ENCODE results near the gene LIM2. TPM values are rescaled to one million over a fixed set of nuclear protein-coding genes. Genes with fewer than 3 reads are reported as not detected.

The LIM2 gene
- total and polyA plus RNA-seq, 11 donors, result not detected

DNA sequence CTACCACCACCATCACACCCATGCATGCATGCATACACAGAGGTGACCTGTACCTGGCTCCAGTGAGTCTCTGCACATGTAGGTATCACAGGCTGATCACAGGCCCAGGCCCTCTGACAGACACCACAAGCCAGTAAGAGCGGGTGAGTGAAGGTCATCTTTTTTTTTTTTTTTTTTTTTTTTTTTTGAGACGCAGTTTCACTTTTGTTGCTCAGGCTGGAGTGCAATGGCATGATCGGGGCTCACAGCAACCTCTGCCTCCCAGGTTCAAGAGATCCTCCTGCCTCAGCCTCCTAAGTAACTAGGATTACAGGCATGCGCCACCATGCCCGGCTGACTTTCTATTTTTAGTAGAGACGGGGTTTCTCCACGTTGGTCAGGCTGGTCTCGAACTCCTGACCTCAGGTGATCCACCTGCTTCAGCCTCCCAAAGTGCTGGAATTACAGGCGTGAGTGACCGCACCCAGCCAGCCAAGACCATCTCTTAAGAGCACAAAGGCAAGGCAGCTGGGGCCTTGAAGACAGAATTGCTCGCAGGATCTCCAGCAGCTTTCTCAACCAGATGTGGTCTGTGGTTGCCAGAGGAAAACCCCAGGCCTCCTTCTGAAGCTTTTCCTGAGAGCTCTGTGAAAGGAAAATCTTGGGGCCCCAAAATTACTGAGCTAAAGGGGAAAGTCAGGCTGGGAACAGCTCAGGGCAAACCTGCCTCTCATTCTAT, 12.1 kb downstream of the LIM2 start:
- Histone ChIP-seq H3K36me3 (no peaks in the 10 kb centered on the region), H3K4me1 (peaks cover 0 to 24% (median 0%) of the 10 kb centered on the region in 12 donors), H3K9me3 (no peaks in the 10 kb centered on the region), H3K27me3 (no peaks in the 10 kb centered on the region), H3K4me3 (no peak overlapping the region), H3K27ac (no peak overlapping the region)
- intact Hi-C loops (cut with DNase I), result no loop called here
- ATAC-seq (no peak), DNase-seq (peak in 1 of 5 donors; percentile 24)
- no peak for TF ChIP-seq POLR2A (IDR thresholded peaks at IDR 0.05)
- TF ChIP-seq, protein P1, sequence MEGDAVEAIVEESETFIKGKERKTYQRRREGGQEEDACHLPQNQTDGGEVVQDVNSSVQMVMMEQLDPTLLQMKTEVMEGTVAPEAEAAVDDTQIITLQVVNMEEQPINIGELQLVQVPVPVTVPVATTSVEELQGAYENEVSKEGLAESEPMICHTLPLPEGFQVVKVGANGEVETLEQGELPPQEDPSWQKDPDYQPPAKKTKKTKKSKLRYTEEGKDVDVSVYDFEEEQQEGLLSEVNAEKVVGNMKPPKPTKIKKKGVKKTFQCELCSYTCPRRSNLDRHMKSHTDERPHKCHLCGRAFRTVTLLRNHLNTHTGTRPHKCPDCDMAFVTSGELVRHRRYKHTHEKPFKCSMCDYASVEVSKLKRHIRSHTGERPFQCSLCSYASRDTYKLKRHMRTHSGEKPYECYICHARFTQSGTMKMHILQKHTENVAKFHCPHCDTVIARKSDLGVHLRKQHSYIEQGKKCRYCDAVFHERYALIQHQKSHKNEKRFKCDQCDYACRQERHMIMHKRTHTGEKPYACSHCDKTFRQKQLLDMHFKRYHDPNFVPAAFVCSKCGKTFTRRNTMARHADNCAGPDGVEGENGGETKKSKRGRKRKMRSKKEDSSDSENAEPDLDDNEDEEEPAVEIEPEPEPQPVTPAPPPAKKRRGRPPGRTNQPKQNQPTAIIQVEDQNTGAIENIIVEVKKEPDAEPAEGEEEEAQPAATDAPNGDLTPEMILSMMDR (IDR thresholded peaks at IDR 0.05), result no peak
- 71 to 79% (median 77%) methylated on average over 10 to 11 of the region's 11 CpGs for WGBS, 4 donors

- H3K4me1 ChIP-seq, result peaks cover 0 to 30% (median 2%) of the 10 kb centered on the region in 12 donors
- no peak for DNase-seq
- no peaks in the 10 kb centered on the region for H3K9me3 ChIP-seq
- TF ChIP-seq POLR2A (IDR thresholded peaks at IDR 0.05), result no peak
- TF ChIP-seq, protein P1 (IDR thresholded peaks at IDR 0.05), result no peak
- H3K4me3 ChIP-seq, result peak within 1 kb of the TSS in 2 of 12 donors; percentile 10 to 50
- H3K36me3 ChIP-seq, result no peaks in the 10 kb centered on the region
- H3K27me3 ChIP-seq, result no peaks in the 10 kb centered on the region
- no peak for ATAC-seq
- H3K27ac ChIP-seq, result peak within 1 kb of the TSS in 1 of 12 donors; percentile 83
- intact Hi-C loops (cut with DNase I), result no loop called here
- WGBS, 4 donors, result 40 to 58% (median 49%) methylated on average over 9 of the region's 9 CpGs
Measured at GRCh38 chr19:51372649-51373504, 14.9 kb downstream of the LIM2 start, which contains the start of gene NKG7. TSS of gene NKG7 (minus strand) at chr19:51372654. CDS start at chr19:51372535, 119 bp downstream.

GRCh38 chr19:51372021-51372648, 15.6 kb downstream of the LIM2 start:
- Histone ChIP-seq H3K4me1 (peaks cover 0 to 30% (median 3%) of the 10 kb centered on the region in 12 donors), H3K4me3 (peak overlapping the region in 2 of 12 donors; percentile 10 to 50), H3K36me3 (no peaks in the 10 kb centered on the region), H3K9me3 (no peaks in the 10 kb centered on the region), H3K27ac (peak overlapping the region in 1 of 12 donors; percentile 83), H3K27me3 (no peaks in the 10 kb centered on the region)
- no peak for TF ChIP-seq POLR2A (IDR thresholded peaks at IDR 0.05)
- TF ChIP-seq, protein P1 (IDR thresholded peaks at IDR 0.05), result no peak
- 83 to 88% (median 86%) methylated on average over 16 to 18 of the region's 18 CpGs for WGBS, 4 donors
- ATAC-seq, result no peak
- no peak for DNase-seq
- intact Hi-C loops (cut with DNase I), result no loop called here
